Fibroblast of upper back skin (primary cell): ENCODE results near the gene ETNPPL.

ENCODE experiments used
- DNase-seq: peaks from one replicate; pipeline ENCODE4 v3.0.0-alpha.2; 2013

Gene ETNPPL

DNA sequence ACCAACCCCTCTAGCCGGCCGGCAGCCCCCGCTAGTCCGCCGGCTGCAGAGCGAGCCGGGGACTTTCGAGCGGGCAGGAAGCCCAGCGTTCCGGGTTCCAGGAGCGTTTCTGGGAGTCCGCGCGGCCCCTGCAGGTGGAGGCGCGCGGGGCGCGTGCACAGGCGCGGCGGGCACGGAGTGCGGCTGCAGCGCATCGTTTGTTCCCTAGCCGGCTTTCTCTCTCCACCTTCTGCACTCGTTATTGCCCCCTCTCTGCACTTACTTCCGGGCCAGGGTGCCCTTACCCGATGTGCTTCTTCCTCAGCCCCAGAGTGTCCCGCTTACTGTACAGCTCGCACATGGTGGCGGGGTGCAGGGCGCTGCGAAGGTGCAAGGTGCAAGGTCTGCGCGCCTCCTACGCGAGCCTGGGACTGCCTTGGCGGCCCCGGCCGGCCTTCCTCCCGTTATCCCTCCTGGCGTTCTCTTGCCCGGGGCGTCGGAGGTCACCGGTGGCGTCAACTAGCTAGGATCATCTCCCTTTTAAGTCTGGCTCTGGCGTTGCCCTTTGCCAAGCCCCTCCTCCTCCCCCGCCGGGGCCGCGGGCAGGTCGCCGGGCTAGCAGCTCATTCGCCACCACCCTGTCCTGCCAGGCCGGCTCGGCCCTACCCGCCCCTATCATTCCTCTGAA, at the start of gene ETNPPL:
ETNPPL (minus strand) TSS at position 495 of the 667 bp plus-strand sequence; CDS start at position 340, 155 bp downstream.
- no peak for DNase-seq

DNA sequence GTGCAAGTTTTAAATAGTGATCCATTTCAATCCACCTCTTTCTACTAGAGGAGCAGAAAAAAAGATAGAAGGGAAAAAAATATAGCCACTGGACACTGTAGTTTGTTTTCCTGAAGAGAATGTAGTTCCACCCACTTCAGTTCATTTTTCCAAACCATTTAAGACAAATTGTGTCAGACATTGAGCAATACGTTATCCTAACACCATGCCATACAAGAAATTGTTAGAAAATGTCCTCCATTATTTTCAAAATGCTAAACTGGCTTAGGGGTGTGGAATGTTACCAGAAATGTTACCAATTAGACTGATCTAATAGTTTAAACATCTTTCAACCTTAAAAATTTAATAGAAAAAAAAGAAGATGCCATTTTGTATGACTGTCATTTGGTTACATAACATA, 48.6 kb upstream of the ETNPPL start:
- DNase-seq = no peak

DNA sequence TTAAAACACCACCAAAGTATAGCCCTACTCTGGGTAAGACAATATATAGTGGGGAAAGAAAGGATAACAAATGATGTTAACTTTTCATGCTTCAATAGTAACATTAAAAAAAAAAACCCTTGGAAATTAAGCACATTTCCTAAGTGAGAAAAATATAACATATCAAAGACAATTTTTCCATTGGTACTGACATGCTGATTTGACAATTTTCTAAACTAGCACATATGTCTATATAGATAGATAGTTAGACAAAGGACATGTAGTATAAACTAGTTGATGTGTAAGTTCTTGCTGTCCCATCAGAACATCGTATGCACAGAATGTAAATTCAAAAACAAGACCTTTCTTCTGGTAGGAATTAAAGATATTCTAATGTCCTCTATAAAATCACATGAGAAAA, 47.2 kb upstream of the ETNPPL start:
- DNase-seq = no peak

DNA sequence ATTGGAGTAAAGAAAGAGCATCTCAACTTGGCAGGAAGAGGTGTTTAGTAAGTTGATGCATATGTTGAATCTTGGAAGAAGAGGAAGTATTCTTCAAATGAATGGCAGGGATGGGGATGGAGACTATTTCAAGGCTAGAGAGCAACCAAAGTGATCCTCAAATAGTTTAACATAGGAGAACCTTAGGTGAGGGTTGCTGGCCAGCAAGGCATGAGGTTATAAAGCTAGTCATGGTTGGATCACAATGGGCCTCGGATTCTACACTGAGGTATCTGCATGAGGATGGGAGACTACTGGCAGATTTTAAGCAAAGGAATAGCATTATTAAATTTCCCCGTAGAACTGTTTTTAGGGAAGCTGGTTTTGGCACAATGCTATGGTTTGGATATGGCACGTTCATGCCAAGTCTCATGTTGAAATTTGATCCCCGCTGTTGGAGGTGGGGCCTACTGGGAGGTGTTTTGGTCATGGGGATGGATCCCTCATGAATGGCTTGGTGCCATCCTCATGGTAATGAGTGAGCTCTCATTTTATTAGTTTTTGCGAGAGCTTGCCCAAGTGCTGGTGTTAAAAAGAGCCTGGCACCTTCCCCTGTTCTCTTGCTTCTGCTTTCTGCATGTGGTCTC, 41.9 kb upstream of the ETNPPL start:
- no peak for DNase-seq

DNA sequence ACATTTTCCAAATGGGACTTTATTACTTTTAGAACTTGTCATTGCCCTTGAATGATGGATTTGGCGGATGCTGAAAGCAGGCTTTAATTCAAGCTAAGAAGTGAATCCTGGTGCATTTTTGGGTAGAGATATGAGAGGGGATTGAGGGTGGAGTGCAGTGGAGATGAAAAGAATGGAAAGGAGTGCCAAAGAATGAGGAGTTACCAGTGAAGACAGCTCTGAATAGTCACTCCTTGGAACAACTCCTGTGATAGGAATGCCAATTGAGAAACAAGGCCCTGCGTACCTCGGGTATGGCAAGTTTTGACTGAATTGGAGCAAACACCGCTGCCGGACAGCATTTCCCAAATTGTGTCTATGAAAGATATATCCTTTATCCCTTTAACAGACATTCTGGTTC, 36.5 kb upstream of the ETNPPL start:
- DNase-seq = no peak

DNA sequence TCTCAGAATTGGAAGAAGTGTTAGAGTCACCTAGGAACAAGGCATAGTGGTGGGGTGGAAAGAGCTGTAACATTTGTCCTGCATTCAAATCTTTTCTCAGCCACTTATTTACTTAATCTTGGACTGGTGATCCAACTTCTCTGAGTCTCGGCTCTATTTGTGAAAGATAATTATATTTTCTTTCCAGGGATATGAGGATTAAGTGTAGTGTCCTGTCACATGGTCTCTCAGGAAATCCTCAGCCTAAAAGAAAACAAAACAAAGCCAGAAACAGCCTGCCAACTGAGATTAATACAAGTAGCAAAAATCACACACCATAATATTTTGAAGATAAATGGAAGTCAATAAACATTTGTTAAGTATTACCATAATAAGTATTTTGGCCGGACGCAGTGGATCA, 33.3 kb upstream of the ETNPPL start:
- no peak for DNase-seq

DNA sequence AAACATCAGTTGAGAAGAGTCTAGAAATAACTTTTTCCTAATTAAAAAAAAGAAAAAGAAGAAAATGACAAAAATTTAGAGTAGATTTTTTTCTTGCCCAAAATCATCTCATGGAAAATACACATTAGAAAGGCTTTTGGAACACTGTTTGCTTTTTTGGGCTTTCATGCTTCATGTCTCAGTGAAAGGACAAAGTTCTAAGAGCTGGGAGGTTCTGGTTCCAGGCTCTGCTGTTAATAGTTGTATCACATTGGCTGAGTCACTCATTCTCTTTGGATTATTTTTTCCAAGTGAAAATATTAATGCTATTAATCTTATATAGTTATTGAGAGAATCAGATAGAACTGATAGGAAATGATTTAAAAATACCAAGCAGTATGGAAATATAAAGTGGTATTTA, 32.9 kb upstream of the ETNPPL start:
- DNase-seq = no peak

DNA sequence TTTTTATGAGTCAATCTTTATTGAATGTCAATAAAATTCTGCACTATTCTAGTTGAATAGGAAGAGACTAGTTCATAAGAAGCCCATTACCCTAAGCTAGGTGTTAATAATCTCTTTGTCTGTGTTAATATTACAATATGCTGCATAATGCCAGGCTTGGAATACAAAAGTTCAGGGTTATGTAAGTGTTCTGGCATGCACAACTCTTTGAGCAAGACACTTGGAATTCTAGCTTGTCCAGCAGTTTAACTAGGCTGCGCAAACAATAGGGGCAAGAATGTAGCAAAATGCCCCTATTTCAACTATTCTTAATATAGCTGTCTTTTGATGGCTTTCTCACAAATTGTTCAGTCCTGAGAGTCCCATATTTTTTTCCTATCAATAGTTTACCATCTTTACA, 31.3 kb upstream of the ETNPPL start:
- DNase-seq = peak; percentile 42

DNA sequence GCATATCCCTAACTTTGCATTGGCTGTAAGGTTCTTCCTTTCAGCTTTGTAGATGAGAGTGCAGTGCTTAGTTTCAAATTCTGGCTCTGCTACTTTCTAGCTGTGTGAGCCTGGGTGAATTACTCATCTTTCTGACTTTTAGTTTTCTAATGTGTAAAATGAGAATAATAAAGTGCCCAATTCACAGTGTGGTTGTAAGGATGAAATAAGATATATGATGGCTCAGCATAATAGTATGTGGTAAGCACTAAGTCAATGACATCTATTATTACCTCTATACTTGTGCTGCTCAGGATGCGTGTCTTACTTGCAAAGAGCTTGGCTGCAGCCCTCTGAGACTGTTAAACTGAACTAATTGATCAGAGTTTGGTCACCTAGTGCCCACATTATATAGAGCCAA, 30.6 kb upstream of the ETNPPL start:
- DNase-seq = peak; percentile 32

DNA sequence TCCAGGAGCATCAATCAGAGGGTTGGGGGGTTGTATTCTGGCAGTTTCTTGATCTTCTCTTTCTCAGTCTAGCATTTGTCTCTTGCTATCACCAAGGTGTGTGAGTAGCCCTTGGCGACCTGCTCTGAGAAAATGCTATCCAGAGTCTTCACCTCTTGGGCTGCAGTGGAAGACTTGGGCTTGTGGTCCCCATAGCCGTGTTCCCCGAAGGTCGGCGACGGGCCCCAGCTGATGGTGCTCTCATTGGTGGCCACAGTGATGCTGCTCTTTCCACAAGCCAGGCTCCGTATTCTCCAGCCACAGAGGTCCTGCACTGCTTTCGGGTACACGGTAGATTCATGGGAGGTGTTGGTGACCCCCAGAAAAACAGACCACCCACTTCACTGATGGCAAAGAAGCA, 25.9 kb upstream of the ETNPPL start:
- DNase-seq = no peak

DNA sequence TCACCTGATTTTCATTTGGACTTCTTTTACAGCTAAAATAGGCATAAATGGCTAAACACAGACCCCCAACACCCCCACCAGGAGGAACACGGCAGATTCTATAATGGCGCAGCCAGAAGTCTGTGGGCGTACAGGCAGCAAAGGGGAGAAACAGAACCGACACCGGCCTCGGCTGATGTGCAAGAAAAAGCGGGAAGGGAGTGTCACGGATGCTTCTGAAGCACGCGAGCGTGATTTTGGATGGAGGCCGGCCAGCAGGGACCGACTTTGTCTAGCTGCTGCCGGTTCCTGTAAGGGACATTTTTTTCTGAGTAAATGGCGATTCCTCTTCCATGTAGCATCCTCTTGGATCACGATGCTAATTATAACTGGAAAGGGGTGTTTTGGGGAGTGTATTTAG, 24.9 kb upstream of the ETNPPL start:
- DNase-seq = no peak

DNA sequence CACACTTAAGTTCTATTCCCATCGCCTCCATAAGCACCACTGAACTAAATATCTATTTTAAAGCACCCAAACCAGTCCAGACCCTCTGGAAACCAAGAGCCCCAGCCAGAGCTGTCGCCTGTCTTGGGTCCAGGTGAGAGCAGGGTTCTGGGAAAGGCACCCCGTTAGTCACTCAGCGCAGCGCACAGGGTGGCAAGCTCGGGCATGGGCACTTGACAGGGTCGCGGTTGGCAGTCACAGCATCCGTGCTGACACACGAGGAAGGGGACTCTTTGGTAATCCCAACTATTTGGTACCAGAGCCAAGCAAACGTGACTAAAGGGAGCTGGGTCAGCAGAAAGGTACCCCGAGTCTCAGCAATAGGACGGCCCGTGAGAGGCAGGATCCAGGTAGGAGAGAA, 24.3 kb upstream of the ETNPPL start:
- no peak for DNase-seq

DNA sequence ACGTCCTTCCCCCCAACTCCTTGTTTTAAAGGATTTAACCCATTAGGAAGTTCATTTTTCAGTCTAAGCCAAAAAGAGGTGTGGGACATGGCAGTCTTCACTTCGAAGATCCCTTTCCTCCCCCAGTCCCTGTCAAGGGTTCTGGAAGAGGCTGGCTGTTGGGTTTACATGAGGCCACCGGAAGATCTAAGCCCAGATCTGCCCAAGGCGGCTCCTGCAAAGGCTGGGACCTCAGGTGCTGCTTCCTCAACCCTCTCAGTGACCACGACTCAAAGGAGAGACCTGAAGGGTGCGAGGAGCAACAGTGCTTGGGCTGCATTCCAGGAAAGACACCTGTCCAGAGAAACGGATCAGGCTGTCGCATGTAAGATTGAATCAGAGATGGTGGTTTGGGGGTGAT, 23.5 kb upstream of the ETNPPL start:
- no peak for DNase-seq

DNA sequence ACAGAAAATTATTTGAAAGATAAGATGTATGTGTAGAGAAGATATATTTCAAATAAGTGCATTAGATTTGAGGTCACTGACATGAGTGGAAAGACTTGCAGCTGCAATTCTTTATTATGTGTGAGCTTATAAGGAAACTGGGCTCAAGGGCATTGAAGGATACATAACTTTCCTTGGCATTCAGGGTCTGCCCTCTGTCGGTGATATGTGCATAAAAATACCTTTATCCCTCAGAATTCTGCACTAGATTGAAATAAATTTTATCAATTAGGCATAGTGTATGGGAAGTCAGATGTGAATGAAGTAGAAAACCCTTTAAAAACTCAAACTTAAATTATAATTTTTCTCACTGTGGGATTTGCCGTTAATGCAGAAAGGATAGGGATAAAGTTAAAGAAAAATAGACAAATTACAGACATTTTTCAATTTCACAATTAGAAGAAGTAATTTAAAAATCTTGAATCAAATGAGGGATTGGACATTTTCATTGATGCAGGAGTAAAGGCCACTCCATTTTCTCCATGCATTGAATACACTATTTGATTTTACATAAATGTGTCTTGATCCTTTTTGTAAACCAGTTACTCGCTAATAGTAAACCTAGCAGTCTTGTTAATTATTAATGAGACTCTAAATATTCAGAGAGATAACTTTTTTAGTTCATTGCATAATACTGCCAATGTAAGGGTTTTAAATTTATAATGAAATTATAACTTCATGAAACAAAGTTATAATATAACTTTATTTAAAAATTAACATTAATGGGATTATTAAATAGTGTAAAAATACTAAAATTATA, 21.0 kb upstream of the ETNPPL start:
- DNase-seq = no peak

DNA sequence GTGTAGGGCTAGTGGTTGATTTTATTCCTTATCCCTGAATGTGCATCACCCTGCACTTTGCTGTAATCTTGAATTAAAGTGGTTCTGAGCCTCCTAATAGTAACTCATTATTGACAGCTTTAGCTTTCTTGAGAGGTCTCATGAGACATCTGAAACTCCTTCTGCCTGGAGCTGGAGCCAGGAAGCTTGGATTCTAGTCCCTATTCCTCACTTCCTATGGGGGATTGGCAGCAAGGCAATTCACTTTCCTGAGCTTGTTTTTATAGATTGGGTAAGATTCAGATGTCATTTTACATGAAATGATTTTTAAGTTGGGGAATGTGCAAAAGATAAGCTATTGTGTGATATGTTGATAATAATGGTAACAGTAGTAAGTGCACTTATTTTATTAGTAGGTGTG, 17.1 kb upstream of the ETNPPL start:
- no peak for DNase-seq

DNA sequence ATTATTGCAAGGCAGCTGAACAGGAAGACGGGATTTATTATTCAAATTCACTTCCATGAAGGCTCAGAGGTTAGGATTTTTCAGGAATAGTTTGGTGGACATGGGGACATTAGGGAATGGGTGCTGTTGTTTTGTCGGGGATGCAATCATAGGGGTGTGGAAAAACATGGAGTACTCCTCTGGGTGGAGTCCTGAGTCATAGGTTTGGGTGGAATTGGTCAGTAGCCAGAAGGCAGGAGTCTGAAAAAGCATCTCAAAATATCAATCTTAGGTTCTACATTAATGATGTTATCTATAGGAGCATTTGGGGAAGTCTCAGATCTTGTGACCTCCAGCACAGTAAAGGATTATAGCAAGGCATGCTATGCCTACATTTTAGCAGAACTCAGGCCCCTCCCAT, 14.5 kb upstream of the ETNPPL start:
- no peak for DNase-seq

DNA sequence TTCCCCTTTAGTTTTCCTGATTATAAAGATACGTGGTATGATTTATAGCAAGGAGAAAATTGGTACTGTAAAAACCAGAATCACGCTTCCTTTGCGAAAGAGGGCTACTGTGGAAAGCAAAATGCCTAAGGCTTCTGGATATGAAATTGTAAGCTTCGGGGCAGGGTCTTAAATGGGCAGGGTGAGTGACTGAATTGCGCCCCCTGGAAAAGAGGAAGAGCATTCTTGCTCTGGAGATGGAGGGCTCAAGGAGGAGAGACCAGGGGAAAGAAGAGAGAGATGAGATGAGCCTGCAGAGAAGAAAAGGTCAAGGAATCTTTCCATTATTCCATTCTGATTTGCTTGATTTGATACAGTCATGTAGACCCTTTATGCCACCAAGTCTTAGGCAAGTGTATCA, 13.1 kb upstream of the ETNPPL start:
- no peak for DNase-seq

DNA sequence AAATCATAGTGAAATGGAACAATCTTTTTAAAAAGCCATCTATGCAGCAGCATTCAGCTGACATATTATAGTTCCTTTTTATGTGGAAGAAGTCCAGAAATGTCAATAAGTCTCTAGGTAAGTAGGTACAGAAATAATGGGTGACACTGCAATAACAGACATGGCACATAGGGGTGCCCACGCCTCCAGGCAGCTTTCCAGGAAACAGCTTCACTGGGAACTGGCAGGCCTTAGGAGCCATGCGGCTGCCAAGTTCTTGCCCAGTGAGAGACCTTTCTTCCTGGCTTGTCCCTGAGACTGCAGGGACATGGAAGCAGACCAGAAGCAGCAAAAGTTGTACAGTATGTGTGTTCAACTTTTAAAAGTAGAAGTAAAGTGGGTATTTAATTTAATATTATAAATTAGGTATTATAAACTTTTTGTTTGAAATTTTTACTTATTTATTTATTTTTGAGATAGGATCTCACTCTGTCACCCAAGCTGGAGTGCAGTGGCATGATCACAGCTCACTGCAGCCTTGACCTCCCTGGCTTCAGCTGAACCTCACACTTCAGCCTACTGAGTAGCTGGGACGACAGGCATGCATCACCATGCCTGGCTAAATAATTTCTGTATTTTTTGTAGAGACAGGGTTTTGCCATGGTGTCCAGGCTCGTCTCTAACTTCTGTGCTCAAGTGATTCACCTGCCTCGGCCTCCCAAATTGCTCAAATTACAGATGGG, 12.1 kb upstream of the ETNPPL start:
- no peak for DNase-seq

DNA sequence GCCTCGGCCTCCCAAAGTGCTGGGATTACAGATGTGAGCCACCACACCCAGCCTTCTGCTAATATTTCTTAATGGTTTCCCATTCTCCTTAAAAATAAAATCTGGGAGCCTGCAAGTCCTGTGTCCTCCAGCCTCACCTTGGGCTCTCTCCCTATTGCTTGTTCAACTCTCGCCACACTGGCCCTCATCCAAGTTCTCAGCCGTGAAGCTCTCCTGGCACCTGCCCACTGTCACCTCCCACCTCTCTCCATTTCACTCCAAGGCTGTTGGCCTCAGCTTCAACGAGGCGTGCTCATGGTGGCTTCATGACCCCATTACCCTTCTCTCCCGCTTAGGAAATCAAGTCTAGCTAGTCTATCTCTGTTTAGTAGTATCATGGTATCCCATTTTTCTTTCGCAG, 9.5 kb upstream of the ETNPPL start:
- DNase-seq = no peak

DNA sequence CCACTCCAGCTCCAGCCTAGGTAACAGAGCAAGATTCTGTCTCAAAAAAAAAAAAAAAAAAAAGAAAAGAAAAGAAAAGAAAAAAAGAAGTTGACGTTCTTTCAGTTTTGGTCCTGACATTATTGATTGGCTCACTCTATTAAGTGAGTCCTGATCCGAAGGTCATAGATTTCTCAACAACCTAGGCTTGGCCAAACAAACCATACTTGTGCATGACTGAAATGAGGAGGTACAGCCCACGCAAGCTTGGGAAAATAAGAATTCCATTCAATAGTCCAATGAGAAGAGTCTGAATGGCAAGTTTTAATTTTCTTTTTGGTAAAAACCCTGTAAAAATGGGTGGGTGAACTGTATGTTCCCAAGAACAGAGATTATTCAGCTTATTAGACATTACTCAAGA, 3.2 kb upstream of the ETNPPL start:
- no peak for DNase-seq

DNA sequence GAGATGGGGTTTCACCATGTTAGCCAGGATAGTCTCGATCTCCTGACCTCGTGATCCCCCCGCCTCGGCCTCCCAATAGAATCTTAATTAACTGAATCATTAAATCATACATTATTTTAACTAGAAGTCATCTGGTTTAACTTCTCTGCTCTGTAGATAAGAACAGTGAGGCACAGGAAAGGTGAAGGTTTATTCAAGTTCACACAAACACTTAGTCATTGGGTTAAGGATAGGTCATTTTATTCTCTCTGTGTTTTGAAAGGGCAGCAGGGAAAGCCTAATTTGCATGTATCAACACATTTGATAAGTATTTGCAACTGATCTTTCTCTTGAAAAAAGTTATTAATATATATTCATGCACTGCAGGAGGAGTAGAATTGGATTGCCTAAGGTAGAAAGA, 1.1 kb upstream of the ETNPPL start:
- no peak for DNase-seq

DNA sequence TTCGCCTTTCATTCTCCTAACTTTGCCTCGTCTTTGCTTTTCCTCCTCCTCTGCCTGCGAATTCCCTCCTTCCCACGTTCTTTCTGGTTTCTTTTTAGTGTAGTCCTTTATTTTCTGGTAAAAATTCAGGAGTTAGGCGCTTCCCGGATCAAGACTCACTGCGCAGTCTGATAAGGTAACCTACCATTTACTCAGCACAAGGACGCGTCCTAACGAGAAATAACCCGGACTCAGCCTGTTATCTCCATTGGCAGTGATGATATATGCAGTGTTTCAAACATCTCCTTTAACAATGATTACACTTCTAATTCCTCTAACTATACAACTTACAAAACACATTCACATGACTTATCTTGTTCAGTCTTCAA, 357 bp upstream of the ETNPPL start:
- no peak for DNase-seq

DNA sequence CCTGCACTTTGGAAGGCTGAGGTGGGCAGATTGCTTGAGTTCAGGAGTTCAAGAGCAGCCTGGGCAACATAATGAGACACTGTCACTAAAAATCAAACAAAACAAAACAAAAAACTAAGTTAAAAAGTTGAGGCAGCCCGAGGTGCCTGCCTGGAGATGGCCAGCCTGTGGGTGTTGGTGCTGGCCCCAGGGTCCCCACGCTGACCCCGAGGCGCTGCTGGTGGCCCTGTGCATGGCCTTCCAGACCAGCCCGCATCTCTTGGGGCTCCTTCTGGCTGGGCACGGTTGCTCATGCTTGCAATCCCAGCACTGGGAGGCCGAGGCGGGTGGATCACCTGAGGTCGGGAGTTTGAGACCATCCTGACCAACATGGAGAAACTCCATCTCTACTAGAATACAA, 4.4 kb downstream of the ETNPPL start:
- DNase-seq = no peak

DNA sequence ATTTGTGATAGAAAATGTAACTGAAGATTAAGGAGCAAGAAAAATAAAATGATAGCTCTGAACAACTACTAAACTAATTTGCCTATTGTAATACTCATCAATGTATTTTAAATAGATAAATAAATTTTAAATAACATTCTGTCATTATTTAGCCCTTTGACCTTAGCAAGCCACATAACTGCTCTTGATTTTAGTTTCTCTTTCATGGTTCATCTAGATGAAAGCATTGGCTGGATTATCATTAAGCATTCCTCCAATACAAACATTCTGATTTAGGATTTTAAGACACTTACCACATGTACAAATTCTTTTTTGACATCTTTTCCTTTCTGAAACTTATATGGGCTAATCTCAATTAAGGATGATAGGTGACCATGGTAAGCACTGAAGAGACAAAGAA, 8.5 kb downstream of the ETNPPL start:
- no peak for DNase-seq
